Naive thymus-derived CD8-positive, alpha-beta T cell (primary cell): ENCODE results near the gene TTR. TPM values are rescaled to one million over a fixed set of nuclear protein-coding genes. Genes with fewer than 3 reads are reported as not detected.

ENCODE experiments used
- ATAC-seq, 2 donors: fragments of 150-1000 bp; cut with Tn5 transposase in 1 of 2; sonication (Bioruptor Pico), chemical (Tn5 transposase) in 1 of 2; 1 replicate in 1 of 2; 2 replicates in 1 of 2; pipeline ENCODE4 v1.10.0; 2021; ENCODE audit warnings: mild to moderate bottlenecking in 2 of 2, moderate library complexity in 2 of 2
- POLR2A ChIA-PET: fragments of 350-600 bp; sonication (Branson Sonifier 250); formaldehyde crosslinking; loops from one replicate; lab custom pipeline; 2021; ENCODE audit warnings: antibody characterized with exemption; lab: Charles Lee
- DNase-seq, 10 donors: peaks; one replicate each; pipeline versions ENCODE4 v3.0.0 to v3.0.0-alpha.2; 2020 to 2022
- H3K27ac Mint-ChIP-seq, 10 donors: one replicate each; pipeline ENCODE4 v1.8.0; 2020 to 2022; ENCODE audit warnings: mild to moderate bottlenecking in 10 of 10, mixed read lengths in 10 of 10, moderate library complexity in 4 of 10, inconsistent platforms in 1 of 10
- H3K27me3 Mint-ChIP-seq, 5 donors: one replicate each; pipeline ENCODE4 v1.8.0; 2021 to 2022; ENCODE audit warnings: mixed read lengths in 5 of 5
- H3K36me3 Mint-ChIP-seq, 3 donors: one replicate each; pipeline ENCODE4 v1.8.0; 2020 to 2022; ENCODE audit warnings: mixed read lengths in 3 of 3, mild to moderate bottlenecking in 2 of 3, inconsistent platforms in 1 of 3
- H3K4me1 Mint-ChIP-seq, 4 donors: one replicate each; pipeline ENCODE4 v1.8.0; 2021 to 2022; ENCODE audit warnings: mixed read lengths in 4 of 4
- H3K4me3 Mint-ChIP-seq, 10 donors: one replicate each; pipeline ENCODE4 v1.8.0; 2020 to 2022; ENCODE audit warnings: mild to moderate bottlenecking in 10 of 10, mixed read lengths in 10 of 10, moderate library complexity in 6 of 10, inconsistent platforms in 1 of 10
- H3K9me3 Mint-ChIP-seq, 9 donors: one replicate each; pipeline ENCODE4 v1.8.0; 2020 to 2022; ENCODE audit warnings: mixed read lengths in 9 of 9, mild to moderate bottlenecking in 3 of 9, inconsistent platforms in 1 of 9, moderate library complexity in 1 of 9
- polyA plus RNA-seq, 3 donors: library from polyadenylated mRNA; unstranded; fragments of 300-500 nt; fragmentation: Illumina TruSeq; gene quantifications; one replicate each; pipeline ENCODE4 v1.2.3, GENCODE V29; 2021
- total RNA-seq, 8 experiments: library from RNA in 2 of 8; stranded (reverse) in 2 of 8; gene quantifications; one replicate each; pipeline ENCODE4 v1.2.3 and lab custom pipeline; 2021 to 2026

TTR gene
- total and polyA plus RNA-seq, 5 experiments from 2014 or later = not detected

DNA sequence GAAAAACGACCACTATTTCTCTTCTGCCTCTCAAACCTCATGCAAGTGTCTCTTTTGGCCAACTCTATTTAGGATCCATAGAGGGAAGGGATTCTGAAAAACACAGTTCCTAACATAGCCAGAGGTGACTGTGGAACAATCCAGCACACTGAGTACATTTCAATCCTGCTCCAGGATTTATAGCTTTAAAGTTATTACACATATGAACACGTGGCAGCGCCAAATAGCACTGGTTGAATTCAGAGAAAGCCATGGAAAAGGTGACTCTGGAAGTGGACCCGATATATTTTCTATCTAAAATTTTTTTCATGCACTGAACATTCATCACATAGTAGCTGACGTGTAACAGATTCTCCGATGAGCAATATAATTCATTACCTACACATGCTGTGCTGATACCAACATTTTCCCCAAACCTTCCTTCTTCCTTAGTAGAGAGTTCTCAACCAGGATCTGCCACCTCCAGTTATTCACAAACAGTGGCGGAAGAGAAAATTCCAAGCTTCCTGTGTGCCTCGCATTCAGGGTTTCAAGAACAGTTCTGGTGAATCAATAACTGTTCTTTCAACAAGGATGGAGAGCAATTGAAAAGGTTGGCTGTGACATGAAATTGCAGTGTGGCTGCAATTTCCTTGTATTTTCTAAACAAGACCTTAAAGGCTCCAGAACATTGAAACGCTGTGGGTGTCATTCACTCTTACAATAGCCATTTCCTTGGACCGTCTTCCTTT lies 25.7 kb upstream of the TTR start:
- no peaks in the 10 kb centered on the region for H3K4me1 Mint-ChIP-seq
- no peak overlapping the region for H3K27ac Mint-ChIP-seq
- DNase-seq (no peak), ATAC-seq (no peak)
- no peak overlapping the region for H3K4me3 Mint-ChIP-seq
- POLR2A ChIA-PET = no interaction called here
- H3K27me3 Mint-ChIP-seq = peaks cover 0 to 4% (median 0%) of the 10 kb centered on the region in 5 donors
- H3K36me3 Mint-ChIP-seq = no peaks in the 10 kb centered on the region
- H3K9me3 Mint-ChIP-seq = no peaks in the 10 kb centered on the region

DNA sequence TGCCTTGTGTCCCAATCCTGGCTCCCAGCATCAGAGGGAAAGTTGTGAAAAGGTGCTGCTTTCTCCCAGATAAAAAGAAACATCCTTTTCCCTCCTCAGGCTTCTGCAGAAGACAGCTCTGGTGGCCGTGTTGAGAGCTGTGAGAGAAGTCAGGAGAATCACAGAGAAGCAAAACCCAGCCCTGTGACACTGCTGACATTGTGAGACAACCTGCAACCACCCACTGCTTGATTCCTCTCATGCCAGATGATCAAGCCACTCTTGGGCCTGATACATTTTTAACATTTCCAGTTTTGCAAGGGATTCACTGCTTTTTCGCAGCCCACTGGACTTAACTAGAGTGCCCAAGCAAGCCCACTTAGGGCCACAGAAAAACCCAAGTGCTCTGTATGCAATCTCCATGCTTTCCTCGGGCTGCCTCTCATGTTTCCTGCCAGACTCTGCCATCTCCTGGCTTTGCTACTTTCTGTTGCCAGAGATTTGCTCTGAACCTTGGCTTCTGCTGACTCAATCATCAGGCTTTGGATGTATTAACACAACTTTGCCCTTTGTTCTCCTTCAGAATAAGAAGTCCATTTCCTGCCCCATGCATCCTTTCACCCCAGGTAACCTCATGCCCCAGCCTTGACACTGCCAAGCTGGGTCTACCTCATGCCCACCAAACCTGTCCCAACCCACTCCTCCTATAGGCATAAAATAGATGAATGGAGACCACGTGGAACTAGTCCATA lies 24.9 kb upstream of the TTR start:
- no peak overlapping the region for H3K27ac Mint-ChIP-seq
- ATAC-seq (no peak), DNase-seq (no peak)
- H3K4me1 Mint-ChIP-seq = no peaks in the 10 kb centered on the region
- H3K4me3 Mint-ChIP-seq = no peak overlapping the region
- no peaks in the 10 kb centered on the region for H3K36me3 Mint-ChIP-seq
- POLR2A ChIA-PET = no interaction called here
- H3K9me3 Mint-ChIP-seq = no peaks in the 10 kb centered on the region
- H3K27me3 Mint-ChIP-seq = peaks cover 0 to 4% (median 0%) of the 10 kb centered on the region in 5 donors

DNA sequence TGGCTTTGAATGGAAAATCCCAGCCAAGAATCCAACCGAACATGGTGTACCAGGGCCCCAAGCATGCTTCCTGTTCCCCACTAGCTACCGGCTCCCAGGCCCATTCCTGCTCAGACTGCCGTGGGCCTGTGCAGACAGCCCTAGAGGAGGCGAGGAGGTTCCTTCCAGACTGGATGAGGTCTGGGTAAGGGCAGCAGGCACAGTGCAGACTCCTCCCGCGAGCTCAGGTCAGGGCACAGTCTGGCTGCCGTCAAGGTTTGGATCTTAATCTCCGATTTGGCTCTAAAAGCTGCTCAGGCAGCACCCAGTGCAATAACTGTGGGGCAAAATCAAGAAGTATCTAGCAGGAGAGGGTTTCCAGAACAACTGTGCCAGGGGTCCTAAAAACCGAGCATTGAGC lies 19.3 kb upstream of the TTR start:
- Mint-ChIP-seq H3K36me3 (no peaks in the 10 kb centered on the region), H3K9me3 (no peaks in the 10 kb centered on the region), H3K27ac (no peak overlapping the region), H3K27me3 (peaks cover 0 to 2% (median 0%) of the 10 kb centered on the region in 5 donors), H3K4me1 (no peaks in the 10 kb centered on the region), H3K4me3 (no peak overlapping the region)
- POLR2A ChIA-PET = no interaction called here
- ATAC-seq (no peak), DNase-seq (no peak)

DNA sequence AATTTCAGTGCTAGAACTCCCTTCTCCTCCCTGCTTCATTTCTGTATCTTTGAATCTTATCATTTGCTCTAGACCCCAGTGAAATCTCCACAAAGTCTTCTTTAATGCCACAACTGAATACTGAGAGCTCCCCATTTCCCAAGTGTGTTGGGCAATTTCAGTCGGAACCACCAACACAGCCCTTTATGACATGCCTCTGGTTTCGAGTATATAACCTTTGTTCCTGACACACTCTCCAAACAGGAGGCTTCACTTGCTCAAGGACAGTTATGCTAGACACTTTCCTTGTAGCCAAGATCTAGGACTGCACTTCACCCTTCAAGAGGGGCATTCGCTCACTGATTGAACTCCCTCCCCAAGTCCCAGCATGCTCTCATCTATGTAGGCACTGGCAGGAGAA lies 18.6 kb upstream of the TTR start:
- Mint-ChIP-seq H3K4me1 (no peaks in the 10 kb centered on the region), H3K27me3 (peaks cover 0 to 2% (median 0%) of the 10 kb centered on the region in 5 donors), H3K36me3 (no peaks in the 10 kb centered on the region), H3K9me3 (no peaks in the 10 kb centered on the region), H3K4me3 (no peak overlapping the region), H3K27ac (no peak overlapping the region)
- POLR2A ChIA-PET = no interaction called here
- ATAC-seq (no peak), DNase-seq (no peak)

DNA sequence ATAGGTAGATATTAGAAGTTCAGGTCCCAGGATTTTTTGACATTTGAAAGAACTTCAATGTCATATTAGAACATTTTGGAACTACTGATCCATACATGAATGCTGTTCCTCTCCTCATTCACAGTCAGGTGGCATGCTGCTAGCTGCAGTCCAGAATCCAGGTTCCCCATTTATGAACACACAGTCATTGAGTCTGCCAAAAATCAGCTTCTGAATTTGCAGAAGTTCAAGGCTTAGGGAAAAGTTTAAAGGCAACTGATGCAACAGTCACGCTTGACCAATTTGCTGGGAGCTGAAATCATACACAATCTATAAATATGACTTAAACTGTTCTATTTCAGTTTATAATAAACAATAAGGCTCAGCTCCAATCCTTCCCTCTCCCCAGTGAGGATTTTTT lies 17.3 kb upstream of the TTR start:
- POLR2A ChIA-PET = no interaction called here
- H3K27me3 Mint-ChIP-seq = peaks cover 0 to 2% (median 0%) of the 10 kb centered on the region in 5 donors

DNA sequence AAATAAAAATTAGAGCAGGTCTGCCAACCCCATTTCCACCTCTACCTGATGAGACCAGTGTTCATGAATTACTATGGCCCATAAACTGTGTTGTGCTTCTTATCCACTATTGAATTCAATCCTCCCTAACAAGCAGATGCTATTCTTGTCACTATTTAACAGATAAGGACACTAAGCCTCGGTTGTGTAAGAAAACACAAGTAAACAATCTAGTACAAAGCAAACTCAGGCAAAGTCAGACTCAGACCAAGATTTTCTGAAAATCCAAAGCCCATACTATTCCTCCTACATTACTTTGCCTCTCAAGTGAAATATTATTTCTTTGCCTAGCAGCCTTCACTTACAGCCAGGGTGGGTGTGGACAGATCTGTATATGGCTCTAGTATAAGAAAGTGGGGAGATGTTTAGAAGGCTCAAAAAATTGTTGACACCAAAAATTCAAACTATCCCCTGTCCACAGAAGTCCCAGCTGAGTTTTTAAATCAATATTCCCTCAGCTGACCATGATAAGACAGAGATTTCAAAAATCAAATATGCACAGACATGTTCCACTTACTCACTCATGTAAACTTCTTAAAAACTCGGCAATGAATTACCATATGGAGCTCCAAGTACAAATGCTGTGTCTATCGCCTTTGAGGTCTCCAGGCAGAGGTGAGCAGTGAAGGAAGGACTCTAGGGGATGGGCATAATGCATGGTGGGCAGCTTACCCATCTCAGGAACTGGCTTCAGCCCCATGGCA lies 16.0 kb upstream of the TTR start:
- no peak overlapping the region for H3K4me3 Mint-ChIP-seq
- H3K36me3 Mint-ChIP-seq = no peaks in the 10 kb centered on the region
- ATAC-seq = no peak
- POLR2A ChIA-PET = no interaction called here
- no peak overlapping the region for H3K27ac Mint-ChIP-seq
- no peaks in the 10 kb centered on the region for H3K9me3 Mint-ChIP-seq
- no peak for DNase-seq
- H3K4me1 Mint-ChIP-seq = no peaks in the 10 kb centered on the region
- peaks cover 0 to 2% (median 0%) of the 10 kb centered on the region in 5 donors for H3K27me3 Mint-ChIP-seq

More for the DNA sequence above, 17.3 kb upstream of the TTR start:
- Mint-ChIP-seq H3K4me3 (no peak overlapping the region), H3K27ac (no peak overlapping the region), H3K36me3 (no peaks in the 10 kb centered on the region), H3K9me3 (no peaks in the 10 kb centered on the region), H3K4me1 (no peaks in the 10 kb centered on the region)
- DNase-seq = no peak
- ATAC-seq = no peak

DNA sequence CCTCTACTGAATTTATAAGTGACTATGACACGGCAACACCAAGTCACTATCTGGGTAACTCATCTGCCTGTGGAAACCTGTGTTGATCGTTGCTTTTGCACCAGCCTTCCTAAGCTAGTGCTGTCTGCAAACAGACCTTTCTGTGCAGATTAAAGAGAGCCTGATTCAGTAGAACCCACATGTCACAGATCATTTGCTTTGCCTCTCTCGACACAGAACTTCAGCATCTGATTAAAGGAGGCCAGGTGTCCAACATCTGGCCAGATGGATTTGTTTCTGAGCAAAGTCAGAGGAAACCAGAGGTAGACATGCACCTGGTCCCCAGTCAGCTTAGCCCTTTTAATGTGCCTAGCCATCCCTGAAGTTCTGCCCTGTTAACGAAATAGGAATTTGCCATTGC lies 15.0 kb upstream of the TTR start:
- no peaks in the 10 kb centered on the region for H3K4me1 Mint-ChIP-seq
- no peak overlapping the region for H3K4me3 Mint-ChIP-seq
- DNase-seq (no peak), ATAC-seq (no peak)
- H3K9me3 Mint-ChIP-seq = no peaks in the 10 kb centered on the region
- POLR2A ChIA-PET = no interaction called here
- H3K27me3 Mint-ChIP-seq = peaks cover 0 to 2% (median 0%) of the 10 kb centered on the region in 5 donors
- H3K27ac Mint-ChIP-seq = no peak overlapping the region
- H3K36me3 Mint-ChIP-seq = no peaks in the 10 kb centered on the region

DNA sequence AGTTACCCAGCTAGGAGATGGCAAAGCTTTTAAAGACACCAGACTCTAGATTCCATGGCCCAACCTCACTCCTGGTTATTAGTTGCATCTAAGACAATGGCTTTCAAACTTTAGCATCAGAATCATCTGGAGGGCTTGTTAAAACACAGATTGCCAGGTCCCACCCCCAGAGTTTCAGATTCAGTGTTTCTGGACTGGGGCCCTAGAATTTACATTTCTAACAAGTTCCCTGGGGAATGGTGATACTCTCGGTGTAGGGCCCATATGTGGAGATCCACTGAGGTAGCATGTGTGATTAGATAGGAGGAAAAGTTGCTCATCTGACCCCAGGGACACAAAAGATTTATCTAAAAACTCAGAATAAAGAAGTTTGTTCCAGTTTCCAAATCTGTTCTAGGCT lies 14.5 kb upstream of the TTR start:
- Mint-ChIP-seq H3K36me3 (no peaks in the 10 kb centered on the region), H3K4me1 (no peaks in the 10 kb centered on the region), H3K27ac (no peak overlapping the region), H3K27me3 (peaks cover 0 to 2% (median 0%) of the 10 kb centered on the region in 5 donors), H3K9me3 (no peaks in the 10 kb centered on the region), H3K4me3 (no peak overlapping the region)
- POLR2A ChIA-PET = no interaction called here
- DNase-seq (no peak), ATAC-seq (no peak)

DNA sequence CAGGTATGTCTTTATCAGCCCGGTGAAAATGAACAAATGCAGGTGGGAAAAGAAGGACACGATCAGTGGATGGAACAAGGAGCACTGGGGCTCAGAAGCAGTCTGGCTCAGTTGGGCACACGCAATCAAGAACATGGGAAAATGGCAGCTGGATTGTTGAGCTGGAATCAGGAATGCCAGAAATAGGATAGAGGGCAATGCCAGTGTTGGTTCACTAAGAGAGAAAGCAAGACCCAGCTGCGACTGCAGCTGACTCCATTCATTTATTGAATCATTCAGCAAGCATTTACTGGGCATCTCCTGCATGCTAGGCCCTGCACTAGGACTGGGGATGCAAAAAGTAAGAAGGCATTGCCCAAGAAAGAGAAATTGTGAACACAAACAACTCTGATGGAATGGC lies 13.6 kb upstream of the TTR start:
- no peak overlapping the region for H3K27ac Mint-ChIP-seq
- H3K9me3 Mint-ChIP-seq = no peaks in the 10 kb centered on the region
- H3K4me3 Mint-ChIP-seq = no peak overlapping the region
- no peak for ATAC-seq
- H3K4me1 Mint-ChIP-seq = no peaks in the 10 kb centered on the region
- H3K27me3 Mint-ChIP-seq = peaks cover 0 to 1% (median 0%) of the 10 kb centered on the region in 5 donors
- POLR2A ChIA-PET = no interaction called here
- DNase-seq = no peak
- no peaks in the 10 kb centered on the region for H3K36me3 Mint-ChIP-seq

DNA sequence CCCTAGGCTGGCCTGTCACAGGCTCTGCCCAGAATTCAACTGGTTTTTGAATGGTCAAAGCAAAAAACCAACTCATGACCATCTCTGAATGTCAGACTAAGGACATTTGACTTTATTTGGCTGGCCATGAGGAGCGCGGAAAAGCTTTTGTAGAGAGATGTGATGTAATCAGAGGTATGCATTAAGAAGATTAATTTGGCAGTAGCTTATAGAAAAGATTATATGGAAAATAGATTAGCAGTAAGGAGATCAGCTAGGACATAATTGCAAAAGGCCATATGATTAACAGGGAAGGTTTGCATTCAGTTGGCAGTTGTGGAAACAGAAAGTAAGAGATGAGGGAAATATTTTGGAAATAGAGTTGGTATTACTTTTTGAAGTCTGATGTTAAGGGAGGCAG lies 12.3 kb upstream of the TTR start:
- no peaks in the 10 kb centered on the region for H3K4me1 Mint-ChIP-seq
- H3K27ac Mint-ChIP-seq = no peak overlapping the region
- POLR2A ChIA-PET = no interaction called here
- H3K36me3 Mint-ChIP-seq = no peaks in the 10 kb centered on the region
- no peak for ATAC-seq
- no peaks in the 10 kb centered on the region for H3K9me3 Mint-ChIP-seq
- H3K27me3 Mint-ChIP-seq = peaks cover 0 to under 1% (median 0%) of the 10 kb centered on the region in 5 donors
- H3K4me3 Mint-ChIP-seq = no peak overlapping the region
- DNase-seq = no peak

DNA sequence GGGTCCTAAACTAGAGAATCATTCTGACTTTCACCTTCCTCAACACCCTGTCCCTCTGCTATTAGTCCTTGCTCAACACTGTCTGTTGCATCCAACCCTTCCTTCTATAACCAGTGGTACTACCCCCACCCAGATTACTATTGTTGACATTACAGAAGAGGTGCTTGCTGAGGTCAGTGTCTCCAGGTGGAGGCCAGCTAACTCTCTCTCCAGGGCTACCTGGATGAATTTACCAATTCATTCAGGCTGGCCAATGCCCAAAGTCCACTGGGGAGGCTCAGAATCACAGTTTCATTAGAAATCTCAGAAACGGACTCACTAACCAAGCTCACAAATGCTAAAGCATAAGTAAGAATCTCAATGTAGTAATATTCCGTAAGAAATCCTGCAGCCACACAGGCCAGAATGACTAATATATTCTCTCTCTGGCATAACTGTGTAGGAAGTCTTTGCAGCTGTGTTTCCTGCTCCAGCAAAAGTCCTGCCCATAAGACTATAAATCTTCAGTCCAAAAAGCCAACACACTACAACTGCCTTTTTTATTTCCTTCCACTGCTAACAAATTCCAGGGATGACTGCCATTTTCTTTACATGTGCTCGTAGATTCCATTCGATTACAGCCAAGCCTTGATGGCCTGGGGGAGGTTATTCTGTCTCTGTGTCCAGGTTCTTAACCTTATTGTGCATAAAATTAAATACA lies 10.0 kb upstream of the TTR start:
- ATAC-seq (no peak), DNase-seq (no peak)
- Mint-ChIP-seq H3K27ac (no peak overlapping the region), H3K4me3 (no peak overlapping the region), H3K9me3 (no peaks in the 10 kb centered on the region), H3K36me3 (no peaks in the 10 kb centered on the region), H3K4me1 (no peaks in the 10 kb centered on the region), H3K27me3 (peaks cover 0 to 8% (median 0%) of the 10 kb centered on the region in 5 donors)
- POLR2A ChIA-PET = no interaction called here

DNA sequence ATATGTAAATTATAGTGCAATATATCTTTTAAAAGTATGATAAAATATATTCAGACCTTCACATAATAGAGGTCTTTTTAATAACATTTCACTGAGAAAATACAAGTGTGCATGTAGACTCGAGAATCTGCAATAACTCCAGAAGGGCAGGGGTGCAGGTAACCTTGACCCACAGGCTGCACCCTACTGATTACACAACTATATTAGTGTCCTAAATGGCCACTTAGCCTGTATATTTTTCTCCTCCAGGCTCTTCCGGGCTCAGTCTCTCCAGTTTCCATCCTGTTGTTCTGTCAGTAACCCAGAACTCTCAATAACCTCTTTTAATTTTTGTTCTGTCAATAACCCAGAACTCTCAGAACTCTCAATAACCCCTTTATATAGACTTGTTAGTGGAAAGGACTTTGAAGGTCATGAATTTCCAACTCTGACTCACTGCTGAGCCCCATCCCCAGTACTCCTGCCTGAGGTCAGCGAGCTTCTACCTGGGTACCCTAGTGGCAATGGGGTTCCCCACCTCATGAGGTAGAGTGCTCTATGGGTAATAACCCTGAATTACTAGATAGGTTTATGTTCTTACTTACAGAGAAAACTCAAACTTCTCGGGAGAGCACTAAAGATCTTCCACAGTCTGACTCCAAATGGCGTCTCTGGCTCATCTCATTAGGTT lies 8.4 kb upstream of the TTR start:
- Mint-ChIP-seq H3K36me3 (no peaks in the 10 kb centered on the region), H3K27ac (no peak overlapping the region), H3K27me3 (peaks cover 0 to 8% (median 0%) of the 10 kb centered on the region in 5 donors), H3K4me1 (no peaks in the 10 kb centered on the region), H3K4me3 (no peak overlapping the region), H3K9me3 (no peaks in the 10 kb centered on the region)
- DNase-seq (no peak), ATAC-seq (no peak)
- POLR2A ChIA-PET = no interaction called here
